Skeletal muscle satellite cell (primary cell): Measurements from ENCODE around the gene ATP13A5.

Source experiments
- H3K27me3 ChIP-seq: 2 replicates; pipeline ENCODE4 v1.7.0; 2013; ENCODE audit warnings: low read length; ENCODE audit not compliant: control insufficient read depth, insufficient read depth
- H3K36me3 ChIP-seq: 2 replicates; pipeline ENCODE4 v1.7.0; 2013; ENCODE audit warnings: mild to moderate bottlenecking, control low read depth, low read length; ENCODE audit not compliant: insufficient read depth
- H3K4me1 ChIP-seq: 2 replicates; pipeline ENCODE4 v1.7.0; 2013; ENCODE audit warnings: low read length; ENCODE audit not compliant: control insufficient read depth, insufficient read depth
- H3K4me2 ChIP-seq: 2 replicates; pipeline ENCODE4 v1.7.0; 2013; ENCODE audit warnings: mild to moderate bottlenecking, low read length
- H3K4me3 ChIP-seq: 2 replicates; pipeline ENCODE4 v1.7.0; 2013; ENCODE audit warnings: low read length
- H3K9ac ChIP-seq: 2 replicates; pipeline ENCODE4 v1.7.0; 2013; ENCODE audit warnings: mild to moderate bottlenecking, low read depth, low read length, moderate library complexity
- H3K9me3 ChIP-seq: replicated peaks from 2 replicates; pipeline ENCODE4 v1.7.0; 2013; ENCODE audit warnings: mild to moderate bottlenecking, control low read depth, low read length

ATP13A5 gene

GRCh38 chr3:193388361-193388760, 9.8 kb upstream of the ATP13A5 start:
- Histone ChIP-seq H3K9me3 (no peaks in the 10 kb centered on the region), H3K4me2 (no peak overlapping the region), H3K36me3 (no peaks in the 10 kb centered on the region), H3K27me3 (no peaks in the 10 kb centered on the region), H3K4me1 (no peaks in the 10 kb centered on the region), H3K4me3 (no peak overlapping the region), H3K9ac (no peak overlapping the region)

- H3K9me3 ChIP-seq, result no peaks in the 10 kb centered on the region
- H3K4me3 ChIP-seq, result no peak overlapping the region
- H3K9ac ChIP-seq, result no peak overlapping the region
- H3K4me2 ChIP-seq, result no peak overlapping the region
- H3K36me3 ChIP-seq, result no peaks in the 10 kb centered on the region
- H3K27me3 ChIP-seq, result no peaks in the 10 kb centered on the region
- no peaks in the 10 kb centered on the region for H3K4me1 ChIP-seq
Observed at GRCh38 chr3:193387596-193387995, 9.0 kb upstream of the ATP13A5 start.

GRCh38 chr3:193377591-193377990, 962 bp downstream of the ATP13A5 start:
- H3K9ac ChIP-seq, result no peak overlapping the region
- no peaks in the 10 kb centered on the region for H3K36me3 ChIP-seq
- H3K27me3 ChIP-seq, result no peaks in the 10 kb centered on the region
- H3K4me2 ChIP-seq, result no peak overlapping the region
- no peak overlapping the region for H3K4me3 ChIP-seq
- H3K9me3 ChIP-seq, result no peaks in the 10 kb centered on the region
- no peaks in the 10 kb centered on the region for H3K4me1 ChIP-seq

- no peak overlapping the region for H3K4me2 ChIP-seq
- no peaks in the 10 kb centered on the region for H3K4me1 ChIP-seq
- no peak overlapping the region for H3K4me3 ChIP-seq
- no peaks in the 10 kb centered on the region for H3K27me3 ChIP-seq
- no peak overlapping the region for H3K9ac ChIP-seq
- no peaks in the 10 kb centered on the region for H3K9me3 ChIP-seq
- no peaks in the 10 kb centered on the region for H3K36me3 ChIP-seq
Observed at GRCh38 chr3:193375614-193376013, 2.9 kb downstream of the ATP13A5 start.

GRCh38 chr3:193372783-193373182, 5.8 kb downstream of the ATP13A5 start:
- no peak overlapping the region for H3K9ac ChIP-seq
- no peaks in the 10 kb centered on the region for H3K27me3 ChIP-seq
- H3K9me3 ChIP-seq, result no peaks in the 10 kb centered on the region
- no peaks in the 10 kb centered on the region for H3K4me1 ChIP-seq
- H3K4me3 ChIP-seq, result no peak overlapping the region
- H3K4me2 ChIP-seq, result no peak overlapping the region
- no peaks in the 10 kb centered on the region for H3K36me3 ChIP-seq

- no peaks in the 10 kb centered on the region for H3K36me3 ChIP-seq
- no peak overlapping the region for H3K4me2 ChIP-seq
- H3K4me1 ChIP-seq, result no peaks in the 10 kb centered on the region
- no peak overlapping the region for H3K9ac ChIP-seq
- H3K27me3 ChIP-seq, result no peaks in the 10 kb centered on the region
- H3K9me3 ChIP-seq, result no peaks in the 10 kb centered on the region
- H3K4me3 ChIP-seq, result no peak overlapping the region
Observed at GRCh38 chr3:193367868-193368267, 10.7 kb downstream of the ATP13A5 start.

GRCh38 chr3:193357291-193357690, 21.3 kb downstream of the ATP13A5 start:
- H3K4me3 ChIP-seq, result no peak overlapping the region
- no peak overlapping the region for H3K9ac ChIP-seq
- H3K4me1 ChIP-seq, result no peaks in the 10 kb centered on the region
- H3K4me2 ChIP-seq, result no peak overlapping the region
- no peaks in the 10 kb centered on the region for H3K9me3 ChIP-seq
- H3K27me3 ChIP-seq, result no peaks in the 10 kb centered on the region
- no peaks in the 10 kb centered on the region for H3K36me3 ChIP-seq

- no peak overlapping the region for H3K9ac ChIP-seq
- H3K36me3 ChIP-seq, result no peaks in the 10 kb centered on the region
- H3K4me2 ChIP-seq, result no peak overlapping the region
- H3K27me3 ChIP-seq, result no peaks in the 10 kb centered on the region
- H3K9me3 ChIP-seq, result no peaks in the 10 kb centered on the region
- no peaks in the 10 kb centered on the region for H3K4me1 ChIP-seq
- H3K4me3 ChIP-seq, result no peak overlapping the region
Observed at GRCh38 chr3:193354423-193354822, 24.1 kb downstream of the ATP13A5 start.

GRCh38 chr3:193350744-193351143, 27.8 kb downstream of the ATP13A5 start:
- H3K4me1 ChIP-seq, result no peaks in the 10 kb centered on the region
- H3K4me2 ChIP-seq, result no peak overlapping the region
- no peak overlapping the region for H3K4me3 ChIP-seq
- H3K9ac ChIP-seq, result no peak overlapping the region
- H3K36me3 ChIP-seq, result no peaks in the 10 kb centered on the region
- no peaks in the 10 kb centered on the region for H3K9me3 ChIP-seq
- H3K27me3 ChIP-seq, result no peaks in the 10 kb centered on the region

- no peak overlapping the region for H3K9ac ChIP-seq
- H3K4me2 ChIP-seq, result no peak overlapping the region
- no peak overlapping the region for H3K4me3 ChIP-seq
- no peaks in the 10 kb centered on the region for H3K36me3 ChIP-seq
- H3K9me3 ChIP-seq, result no peaks in the 10 kb centered on the region
- no peaks in the 10 kb centered on the region for H3K4me1 ChIP-seq
- H3K27me3 ChIP-seq, result no peaks in the 10 kb centered on the region
Observed at GRCh38 chr3:193348686-193349085, 29.9 kb downstream of the ATP13A5 start.

- Histone ChIP-seq H3K9ac (no peak overlapping the region), H3K4me2 (no peak overlapping the region), H3K27me3 (no peaks in the 10 kb centered on the region), H3K36me3 (no peaks in the 10 kb centered on the region), H3K4me1 (no peaks in the 10 kb centered on the region), H3K9me3 (no peaks in the 10 kb centered on the region), H3K4me3 (no peak overlapping the region)
Observed at GRCh38 chr3:193347521-193348501, 30.7 kb downstream of the ATP13A5 start.

- no peak overlapping the region for H3K9ac ChIP-seq
- no peak overlapping the region for H3K4me3 ChIP-seq
- no peak overlapping the region for H3K4me2 ChIP-seq
- no peaks in the 10 kb centered on the region for H3K9me3 ChIP-seq
- no peaks in the 10 kb centered on the region for H3K27me3 ChIP-seq
- H3K36me3 ChIP-seq, result no peaks in the 10 kb centered on the region
- no peaks in the 10 kb centered on the region for H3K4me1 ChIP-seq
Observed at GRCh38 chr3:193346259-193346658, 32.3 kb downstream of the ATP13A5 start.
